ENCODE results near the gene ANKRD23.

The ANKRD23 gene

GRCh38 chr2:96837575-96837974 is 6.2 kb downstream of the ANKRD23 start:
- no peak for DNase-seq (ENCODE audit: low read depth)

GRCh38 chr2:96835830-96836229 is 8.0 kb downstream of the ANKRD23 start:
- DNase-seq (ENCODE audit: low read depth): no peak

GRCh38 chr2:96832754-96833507 is 10.9 kb downstream of the ANKRD23 start:
- DNase-seq (ENCODE audit: low read depth): no peak

- no peak for DNase-seq (ENCODE audit: low read depth)
Observed at GRCh38 chr2:96832408-96832753, 11.4 kb downstream of the ANKRD23 start.

GRCh38 chr2:96831679-96832078 is 12.1 kb downstream of the ANKRD23 start:
- DNase-seq (ENCODE audit: low read depth): no peak

GRCh38 chr2:96830044-96830562 is 13.7 kb downstream of the ANKRD23 start:
- no peak for DNase-seq (ENCODE audit: low read depth)

- no peak for DNase-seq (ENCODE audit: low read depth)
Observed at GRCh38 chr2:96828874-96829273, 14.9 kb downstream of the ANKRD23 start.

GRCh38 chr2:96828436-96828835 is 15.4 kb downstream of the ANKRD23 start:
- DNase-seq (ENCODE audit: low read depth): no peak

- no peak for DNase-seq (ENCODE audit: low read depth)
Observed at GRCh38 chr2:96826546-96827278, 17.1 kb downstream of the ANKRD23 start.

GRCh38 chr2:96825057-96825456 is 18.8 kb downstream of the ANKRD23 start:
- no peak for DNase-seq (ENCODE audit: low read depth)

GRCh38 chr2:96824079-96824870 is 19.5 kb downstream of the ANKRD23 start:
- DNase-seq (ENCODE audit: low read depth): no peak

GRCh38 chr2:96823198-96823597 is 20.6 kb downstream of the ANKRD23 start:
- no peak for DNase-seq (ENCODE audit: low read depth)

- no peak for DNase-seq (ENCODE audit: low read depth)
Observed at GRCh38 chr2:96822786-96823185, 21.0 kb downstream of the ANKRD23 start.

- DNase-seq (ENCODE audit: low read depth): no peak
Observed at GRCh38 chr2:96821113-96821675, 22.6 kb downstream of the ANKRD23 start.

GRCh38 chr2:96819876-96820511 is 23.8 kb downstream of the ANKRD23 start:
- no peak for DNase-seq (ENCODE audit: low read depth)

GRCh38 chr2:96819128-96819875 is 24.5 kb downstream of the ANKRD23 start:
- DNase-seq (ENCODE audit: low read depth): no peak

GRCh38 chr2:96817882-96818281 is 25.9 kb downstream of the ANKRD23 start:
- DNase-seq (ENCODE audit: low read depth): no peak

GRCh38 chr2:96816836-96817702 is 26.8 kb downstream of the ANKRD23 start:
- no peak for DNase-seq (ENCODE audit: low read depth)

GRCh38 chr2:96816127-96816835 is 27.5 kb downstream of the ANKRD23 start, which contains the start of gene CNNM3:
Gene CNNM3 (plus strand): TSS chr2:96816268. CDS start chr2:96816278, 10 bp downstream.
- peak; percentile 97 for DNase-seq (ENCODE audit: low read depth)

Data from activated T-helper 9 cell treated with anti-CD3 and anti-CD28 coated beads, Interleukin-2, amount 50 U/mL, for 16 hours (primary cell).